GM20000 (cell line): ENCODE data around the gene SCML1.

Source experiments
- DNase-seq: peaks from one replicate; pipeline ENCODE4 v3.0.0; 2012; ENCODE audit warnings: low spot score
- CTCF ChIP-seq: IDR thresholded peaks from 2 replicates; pipeline ENCODE4 v1.5.1; 2012; ENCODE audit warnings: mild to moderate bottlenecking, control low read depth; ENCODE audit errors: extremely low read depth, missing control alignments

The SCML1 gene

GRCh38 chrX:17705211-17705610 is 32.1 kb upstream of the SCML1 start:
- DNase-seq: no peak
- no peak for TF ChIP-seq CTCF

- no peak for DNase-seq
- TF ChIP-seq CTCF: no peak
Observed at GRCh38 chrX:17706676-17707075, 30.6 kb upstream of the SCML1 start.

- no peak for DNase-seq
- TF ChIP-seq CTCF: no peak
Observed at GRCh38 chrX:17707731-17708130, 29.6 kb upstream of the SCML1 start.

- no peak for TF ChIP-seq CTCF
- DNase-seq: no peak
Observed at GRCh38 chrX:17710871-17711301, 26.4 kb upstream of the SCML1 start.

DNA sequence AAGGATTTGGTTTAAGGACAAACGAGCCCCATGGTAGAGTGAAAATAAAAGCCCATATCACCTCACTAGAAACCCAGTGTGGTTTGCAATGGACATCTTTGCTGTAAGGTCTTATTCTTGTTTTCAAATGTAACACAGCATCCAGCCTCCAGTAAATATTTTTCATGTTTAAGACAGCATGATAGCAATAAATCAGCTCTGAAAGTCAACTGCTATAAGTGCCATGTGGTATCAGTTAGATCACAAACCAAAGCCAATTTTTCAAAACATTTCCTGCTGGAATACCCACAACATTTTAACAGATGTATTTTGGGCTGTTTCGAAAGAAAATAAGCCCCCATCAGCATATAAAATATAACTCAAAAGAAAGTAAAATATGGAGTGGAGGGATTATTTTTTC is 24.0 kb upstream of the SCML1 start:
- no peak for TF ChIP-seq CTCF
- DNase-seq: no peak

- TF ChIP-seq CTCF: no peak
- DNase-seq: no peak
Observed at GRCh38 chrX:17718649-17719165, 18.6 kb upstream of the SCML1 start.

DNA sequence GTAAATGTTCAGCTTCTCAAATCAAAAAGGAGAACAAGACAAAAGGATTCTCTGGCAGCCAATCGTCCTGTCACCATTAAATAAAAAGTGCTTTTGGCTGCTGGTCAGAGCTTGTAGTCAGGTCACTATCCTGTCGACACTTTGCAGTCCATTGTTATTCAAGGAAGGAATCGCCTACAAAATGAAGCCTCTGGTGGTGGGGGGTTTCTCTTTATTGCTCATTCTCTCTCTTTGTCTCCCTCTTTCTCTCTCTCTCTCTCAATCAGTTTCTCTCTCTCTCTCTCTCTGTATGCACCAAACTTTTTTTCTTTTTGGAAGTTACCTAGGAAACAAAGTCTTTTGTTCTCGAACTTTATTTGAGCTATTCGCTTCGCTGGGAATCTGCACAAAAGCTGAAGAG is 17.6 kb upstream of the SCML1 start:
- TF ChIP-seq CTCF: no peak
- DNase-seq: no peak
